ENCODE results near the gene UCN3. TPM values are rescaled to one million over a fixed set of nuclear protein-coding genes. Genes with fewer than 3 reads are reported as not detected.
"Not testable (repeated sequence)": the region's sequence is repeated elsewhere in the genome, so short reads cannot be mapped to it uniquely, and the experiment has no call there.

UCN3 gene
- total and polyA plus RNA-seq, 2 experiments from 2014 or later, result not detected

DNA sequence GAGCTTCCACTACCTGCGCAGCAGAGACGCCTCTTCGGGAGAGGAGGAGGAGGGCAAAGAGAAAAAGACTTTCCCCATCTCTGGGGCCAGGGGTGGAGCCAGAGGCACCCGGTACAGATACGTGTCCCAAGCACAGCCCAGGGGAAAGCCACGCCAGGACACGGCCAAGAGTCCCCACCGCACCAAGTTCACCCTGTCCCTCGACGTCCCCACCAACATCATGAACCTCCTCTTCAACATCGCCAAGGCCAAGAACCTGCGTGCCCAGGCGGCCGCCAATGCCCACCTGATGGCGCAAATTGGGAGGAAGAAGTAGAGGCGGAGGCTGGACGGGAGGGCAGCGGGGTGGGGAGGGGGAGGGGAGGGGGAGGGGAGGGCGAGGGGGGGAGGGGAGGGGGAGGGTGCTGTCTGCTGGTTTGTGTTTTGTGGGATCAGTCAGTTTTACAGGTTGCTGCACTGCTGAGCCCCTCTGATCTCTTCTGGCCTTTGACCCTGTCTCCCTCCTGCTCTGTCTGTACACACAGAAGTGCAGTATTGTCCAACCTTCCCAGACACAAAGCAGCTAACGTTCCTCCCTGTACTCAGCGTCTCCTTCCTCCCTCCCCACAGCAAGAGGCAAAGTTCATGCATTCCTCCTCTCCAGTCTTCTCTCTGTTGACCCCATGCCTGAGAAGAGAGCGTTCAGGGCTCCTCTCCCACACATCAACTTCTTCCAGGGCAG lies 9.3 kb downstream of the UCN3 start:
- H3K4me3 ChIP-seq, result no peak overlapping the region
- no peaks in the 10 kb centered on the region for H3K79me2 ChIP-seq
- WGBS (ENCODE audit: low lambda C conversion rate, missing lambda C conversion rate), result 81% methylated on average over 12 of the region's 22 CpGs
- no peak overlapping the region for H3K27ac ChIP-seq
- no peak overlapping the region for H2AFZ ChIP-seq
- no peaks in the 10 kb centered on the region for H3K36me3 ChIP-seq (replicated peaks; ENCODE audit: insufficient read depth, low read depth)
- H3K4me2 ChIP-seq, result no peak overlapping the region
- TF ChIP-seq, protein P1, sequence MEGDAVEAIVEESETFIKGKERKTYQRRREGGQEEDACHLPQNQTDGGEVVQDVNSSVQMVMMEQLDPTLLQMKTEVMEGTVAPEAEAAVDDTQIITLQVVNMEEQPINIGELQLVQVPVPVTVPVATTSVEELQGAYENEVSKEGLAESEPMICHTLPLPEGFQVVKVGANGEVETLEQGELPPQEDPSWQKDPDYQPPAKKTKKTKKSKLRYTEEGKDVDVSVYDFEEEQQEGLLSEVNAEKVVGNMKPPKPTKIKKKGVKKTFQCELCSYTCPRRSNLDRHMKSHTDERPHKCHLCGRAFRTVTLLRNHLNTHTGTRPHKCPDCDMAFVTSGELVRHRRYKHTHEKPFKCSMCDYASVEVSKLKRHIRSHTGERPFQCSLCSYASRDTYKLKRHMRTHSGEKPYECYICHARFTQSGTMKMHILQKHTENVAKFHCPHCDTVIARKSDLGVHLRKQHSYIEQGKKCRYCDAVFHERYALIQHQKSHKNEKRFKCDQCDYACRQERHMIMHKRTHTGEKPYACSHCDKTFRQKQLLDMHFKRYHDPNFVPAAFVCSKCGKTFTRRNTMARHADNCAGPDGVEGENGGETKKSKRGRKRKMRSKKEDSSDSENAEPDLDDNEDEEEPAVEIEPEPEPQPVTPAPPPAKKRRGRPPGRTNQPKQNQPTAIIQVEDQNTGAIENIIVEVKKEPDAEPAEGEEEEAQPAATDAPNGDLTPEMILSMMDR (IDR thresholded peaks at IDR 0.05; ENCODE audit: poor library complexity), result no peak
- TF ChIP-seq EZH2 (IDR thresholded peaks at IDR 0.05; ENCODE audit: borderline replicate concordance) (no peak), EZH2phosphoT487 (IDR thresholded peaks at IDR 0.05; ENCODE audit: low read depth, severe bottlenecking, unreplicated experiment) (no peak)
- no peaks in the 10 kb centered on the region for H4K20me1 ChIP-seq (ENCODE audit: insufficient read depth, poor library complexity, severe bottlenecking)
- no peaks in the 10 kb centered on the region for H3K4me1 ChIP-seq (ENCODE audit: insufficient read depth)
- H3K9me2 ChIP-seq (replicated peaks; ENCODE audit: insufficient read depth), result no peaks in the 10 kb centered on the region
- no peaks in the 10 kb centered on the region for H3K9me3 ChIP-seq (ENCODE audit: low read depth)
- DNase-seq (ENCODE audit: low spot score), result no peak
- H3K27me3 ChIP-seq, result no peaks in the 10 kb centered on the region

DNA sequence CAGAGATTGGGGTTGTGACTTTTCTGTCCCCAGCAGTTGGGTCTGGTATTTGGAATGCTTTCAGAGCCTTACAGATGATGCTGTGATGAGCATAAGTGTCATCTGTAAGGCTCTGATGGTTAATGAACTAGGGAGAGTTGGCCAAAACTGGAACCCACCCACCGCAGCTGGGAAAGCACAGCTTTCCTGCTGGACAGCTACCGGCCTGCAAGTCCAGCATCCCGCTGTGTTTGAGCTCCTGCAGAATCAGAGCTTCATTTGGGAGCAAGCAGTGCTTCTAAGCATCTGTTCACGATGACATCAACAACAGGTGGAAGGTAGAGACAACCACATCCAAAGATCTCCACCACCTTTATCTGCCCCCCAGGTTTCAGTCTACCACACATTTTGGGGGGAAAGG lies 11.7 kb downstream of the UCN3 start:
- H4K20me1 ChIP-seq (ENCODE audit: insufficient read depth, poor library complexity, severe bottlenecking), result no peaks in the 10 kb centered on the region
- TF ChIP-seq, protein P1 (IDR thresholded peaks at IDR 0.05; ENCODE audit: poor library complexity), result no peak
- TF ChIP-seq EZH2phosphoT487 (IDR thresholded peaks at IDR 0.05; ENCODE audit: low read depth, severe bottlenecking, unreplicated experiment), result no peak
- no peak for TF ChIP-seq EZH2 (IDR thresholded peaks at IDR 0.05; ENCODE audit: borderline replicate concordance)
- no peak for DNase-seq (ENCODE audit: low spot score)
- no peak overlapping the region for H2AFZ ChIP-seq
- H3K4me3 ChIP-seq, result no peak overlapping the region
- no peaks in the 10 kb centered on the region for H3K79me2 ChIP-seq
- H3K9me3 ChIP-seq (ENCODE audit: low read depth), result no peaks in the 10 kb centered on the region
- no peaks in the 10 kb centered on the region for H3K36me3 ChIP-seq (replicated peaks; ENCODE audit: insufficient read depth, low read depth)
- H3K27ac ChIP-seq, result no peak overlapping the region
- 69% methylated on average over 4 of the region's 4 CpGs for WGBS (ENCODE audit: low lambda C conversion rate, missing lambda C conversion rate)
- H3K27me3 ChIP-seq, result no peaks in the 10 kb centered on the region
- no peaks in the 10 kb centered on the region for H3K4me1 ChIP-seq (ENCODE audit: insufficient read depth)
- no peaks in the 10 kb centered on the region for H3K9me2 ChIP-seq (replicated peaks; ENCODE audit: insufficient read depth)
- H3K4me2 ChIP-seq, result no peak overlapping the region

DNA sequence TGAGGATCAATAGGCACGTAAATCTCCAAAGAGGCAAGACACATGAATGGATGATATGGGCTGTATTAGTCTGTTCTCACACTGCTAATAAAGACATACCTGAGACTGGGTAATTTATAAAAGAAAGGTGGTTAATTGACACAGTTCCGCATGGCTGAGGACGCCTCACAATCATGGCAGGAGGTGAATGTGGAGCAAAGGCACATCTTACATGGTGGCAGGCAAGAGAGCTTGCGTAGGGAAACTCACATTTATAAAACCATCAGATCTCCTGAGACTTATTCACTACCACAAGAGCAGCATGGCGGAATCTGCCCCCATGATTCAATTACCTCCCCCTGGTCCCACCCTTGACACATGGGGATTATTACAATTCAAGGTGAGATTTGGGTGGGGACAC lies 14.4 kb downstream of the UCN3 start:
- H3K79me2 ChIP-seq; H4K20me1 ChIP-seq (ENCODE audit: insufficient read depth, poor library complexity, severe bottlenecking); H3K9me3 ChIP-seq (ENCODE audit: low read depth); H3K4me1 ChIP-seq (ENCODE audit: insufficient read depth); H3K4me2 ChIP-seq; H3K9me2 ChIP-seq (replicated peaks; ENCODE audit: insufficient read depth); DNase-seq (ENCODE audit: low spot score); H3K36me3 ChIP-seq (replicated peaks; ENCODE audit: insufficient read depth, low read depth); H3K27me3 ChIP-seq; H3K4me3 ChIP-seq; H2AFZ ChIP-seq; H3K27ac ChIP-seq: not testable (repeated sequence)
- 91% methylated on average over 5 of the region's 5 CpGs for WGBS (ENCODE audit: low lambda C conversion rate, missing lambda C conversion rate)

DNA sequence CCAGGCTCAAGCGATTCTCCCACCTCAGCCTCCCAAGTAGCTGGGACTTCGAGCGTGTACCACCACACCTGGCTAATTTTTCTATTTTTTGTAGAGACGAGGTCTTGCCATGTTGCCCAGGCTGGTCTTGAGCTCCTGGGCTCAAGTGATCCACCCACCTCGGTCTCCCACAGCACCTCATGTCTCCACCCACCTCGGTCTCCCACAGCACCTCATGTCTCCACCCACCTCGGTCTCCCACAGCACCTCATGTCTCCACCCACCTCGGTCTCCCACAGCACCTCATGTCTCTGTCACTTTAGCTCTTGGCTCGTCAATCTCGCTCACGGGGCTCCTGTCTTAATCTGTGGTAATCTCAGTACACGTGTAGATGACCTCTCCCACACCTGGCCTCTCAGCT lies 15.6 kb downstream of the UCN3 start:
- 95% methylated on average over 12 of the region's 12 CpGs for WGBS (ENCODE audit: low lambda C conversion rate, missing lambda C conversion rate)
- H3K27ac ChIP-seq; H3K9me2 ChIP-seq (replicated peaks; ENCODE audit: insufficient read depth); H3K36me3 ChIP-seq (replicated peaks; ENCODE audit: insufficient read depth, low read depth); H3K27me3 ChIP-seq; DNase-seq (ENCODE audit: low spot score); H3K9me3 ChIP-seq (ENCODE audit: low read depth); H3K79me2 ChIP-seq; H2AFZ ChIP-seq; H3K4me3 ChIP-seq; H3K4me2 ChIP-seq; H3K4me1 ChIP-seq (ENCODE audit: insufficient read depth); H4K20me1 ChIP-seq (ENCODE audit: insufficient read depth, poor library complexity, severe bottlenecking): not testable (repeated sequence)
